ENCODE measurements around the gene NYAP2. TPM values are rescaled to one million over a fixed set of nuclear protein-coding genes. Genes with fewer than 3 reads are reported as not detected.

Gene NYAP2
- total and polyA plus RNA-seq, 2 experiments from 2014 or later = not detected

DNA sequence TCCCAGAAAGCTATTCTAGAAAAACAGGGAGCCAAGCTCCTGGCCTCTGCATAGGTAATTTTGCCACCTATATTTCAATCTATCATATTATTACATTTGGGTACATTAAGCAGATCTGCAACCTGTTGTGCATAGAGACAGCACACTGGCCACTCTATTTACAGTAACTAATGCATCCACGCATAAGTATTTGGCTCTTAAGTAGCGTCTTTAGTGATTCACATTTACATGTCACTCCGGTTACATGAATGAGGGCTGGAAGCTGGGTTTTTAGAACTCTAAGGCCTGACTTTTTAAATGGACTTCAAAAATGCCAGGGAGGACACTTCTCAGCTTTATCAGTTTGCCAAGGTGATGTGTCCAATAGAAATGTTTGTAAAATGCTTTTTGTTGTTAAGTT is 97.7 kb downstream of the NYAP2 start:
- Histone ChIP-seq H3K36me3 (no peaks in the 10 kb centered on the region), H3K4me3 (no peak overlapping the region), H3K27me3 (no peaks in the 10 kb centered on the region), H3K27ac (no peak overlapping the region), H3K4me1 (ENCODE audit: low read depth) (no peaks in the 10 kb centered on the region), H3K9me3 (ENCODE audit: low read depth) (no peaks in the 10 kb centered on the region)
- DNase-seq (ENCODE audit: low read depth in 1 of 2, low spot score in 1 of 2) = no peak
- TF ChIP-seq, protein P1, sequence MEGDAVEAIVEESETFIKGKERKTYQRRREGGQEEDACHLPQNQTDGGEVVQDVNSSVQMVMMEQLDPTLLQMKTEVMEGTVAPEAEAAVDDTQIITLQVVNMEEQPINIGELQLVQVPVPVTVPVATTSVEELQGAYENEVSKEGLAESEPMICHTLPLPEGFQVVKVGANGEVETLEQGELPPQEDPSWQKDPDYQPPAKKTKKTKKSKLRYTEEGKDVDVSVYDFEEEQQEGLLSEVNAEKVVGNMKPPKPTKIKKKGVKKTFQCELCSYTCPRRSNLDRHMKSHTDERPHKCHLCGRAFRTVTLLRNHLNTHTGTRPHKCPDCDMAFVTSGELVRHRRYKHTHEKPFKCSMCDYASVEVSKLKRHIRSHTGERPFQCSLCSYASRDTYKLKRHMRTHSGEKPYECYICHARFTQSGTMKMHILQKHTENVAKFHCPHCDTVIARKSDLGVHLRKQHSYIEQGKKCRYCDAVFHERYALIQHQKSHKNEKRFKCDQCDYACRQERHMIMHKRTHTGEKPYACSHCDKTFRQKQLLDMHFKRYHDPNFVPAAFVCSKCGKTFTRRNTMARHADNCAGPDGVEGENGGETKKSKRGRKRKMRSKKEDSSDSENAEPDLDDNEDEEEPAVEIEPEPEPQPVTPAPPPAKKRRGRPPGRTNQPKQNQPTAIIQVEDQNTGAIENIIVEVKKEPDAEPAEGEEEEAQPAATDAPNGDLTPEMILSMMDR (IDR thresholded peaks at IDR 0.05; ENCODE audit: low read depth, low read length) = no peak

DNA sequence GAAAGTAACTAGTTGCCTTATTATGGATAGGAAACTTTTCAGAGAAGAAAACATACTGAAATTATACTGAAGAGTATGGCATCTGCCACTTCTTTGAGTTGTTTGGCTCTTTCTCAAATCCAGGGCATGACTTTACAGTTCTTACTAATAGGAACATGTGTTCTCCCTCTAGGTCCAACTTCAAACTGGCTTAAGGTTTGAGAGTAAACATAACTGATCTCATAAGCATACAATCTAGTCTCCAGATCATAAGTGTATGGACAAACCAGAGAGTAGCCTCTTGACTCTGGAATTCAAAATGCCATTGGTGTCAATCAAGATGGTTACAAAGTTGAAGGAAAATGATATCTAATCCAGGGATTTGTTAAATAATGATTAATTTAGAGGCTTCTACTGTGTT is 101.5 kb downstream of the NYAP2 start:
- H3K36me3 ChIP-seq = no peaks in the 10 kb centered on the region
- no peak overlapping the region for H3K4me3 ChIP-seq
- TF ChIP-seq, protein P1 (IDR thresholded peaks at IDR 0.05; ENCODE audit: low read depth, low read length) = no peak
- H3K9me3 ChIP-seq (ENCODE audit: low read depth) = no peaks in the 10 kb centered on the region
- H3K4me1 ChIP-seq (ENCODE audit: low read depth) = no peaks in the 10 kb centered on the region
- no peak overlapping the region for H3K27ac ChIP-seq
- no peaks in the 10 kb centered on the region for H3K27me3 ChIP-seq
- no peak for DNase-seq (ENCODE audit: low read depth in 1 of 2, low spot score in 1 of 2)

DNA sequence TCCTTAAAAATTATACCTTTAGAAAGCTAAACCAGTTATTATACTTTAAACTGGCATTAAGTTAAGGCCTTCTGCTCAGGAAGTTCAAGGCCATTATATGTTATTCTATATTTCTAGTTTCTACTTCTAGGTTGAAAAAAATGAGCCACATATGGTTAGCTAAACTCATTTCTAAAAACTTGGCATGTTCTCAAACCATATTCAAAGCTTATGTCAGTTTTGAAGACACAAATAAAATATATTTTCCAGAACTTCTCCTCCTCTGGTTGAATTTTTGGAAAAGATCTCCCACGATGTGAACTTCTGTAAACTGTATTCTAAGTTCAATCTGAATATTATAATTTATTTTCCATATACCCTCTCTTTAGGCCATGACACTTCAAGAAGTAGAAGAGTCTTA is 103.5 kb downstream of the NYAP2 start:
- no peaks in the 10 kb centered on the region for H3K9me3 ChIP-seq (ENCODE audit: low read depth)
- TF ChIP-seq, protein P1 (IDR thresholded peaks at IDR 0.05; ENCODE audit: low read depth, low read length) = no peak
- no peak overlapping the region for H3K27ac ChIP-seq
- H3K27me3 ChIP-seq = no peaks in the 10 kb centered on the region
- H3K4me3 ChIP-seq = no peak overlapping the region
- no peak for DNase-seq (ENCODE audit: low read depth in 1 of 2, low spot score in 1 of 2)
- H3K4me1 ChIP-seq (ENCODE audit: low read depth) = no peaks in the 10 kb centered on the region
- no peaks in the 10 kb centered on the region for H3K36me3 ChIP-seq

DNA sequence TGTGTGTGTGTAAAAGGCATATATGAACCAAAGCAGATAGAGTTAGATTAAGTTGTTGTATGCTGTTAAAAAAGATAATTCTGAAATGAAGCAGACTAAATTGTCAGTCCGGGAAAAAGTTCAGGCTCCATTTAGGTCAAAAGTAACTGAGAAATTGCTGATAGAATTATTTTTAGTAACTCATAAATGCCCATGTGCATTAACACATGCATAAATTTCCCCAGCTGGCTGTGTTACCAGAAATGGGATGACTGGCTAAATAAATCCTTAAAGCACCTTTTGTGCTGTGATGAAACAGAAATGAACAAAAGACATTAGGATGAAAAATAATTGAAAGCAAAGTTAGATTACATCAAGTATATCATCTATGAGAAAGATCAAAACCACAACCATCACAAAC is 111.3 kb downstream of the NYAP2 start:
- Histone ChIP-seq H3K4me3 (no peak overlapping the region), H3K27ac (no peak overlapping the region)
- TF ChIP-seq, protein P1 (IDR thresholded peaks at IDR 0.05; ENCODE audit: low read depth, low read length) = no peak

DNA sequence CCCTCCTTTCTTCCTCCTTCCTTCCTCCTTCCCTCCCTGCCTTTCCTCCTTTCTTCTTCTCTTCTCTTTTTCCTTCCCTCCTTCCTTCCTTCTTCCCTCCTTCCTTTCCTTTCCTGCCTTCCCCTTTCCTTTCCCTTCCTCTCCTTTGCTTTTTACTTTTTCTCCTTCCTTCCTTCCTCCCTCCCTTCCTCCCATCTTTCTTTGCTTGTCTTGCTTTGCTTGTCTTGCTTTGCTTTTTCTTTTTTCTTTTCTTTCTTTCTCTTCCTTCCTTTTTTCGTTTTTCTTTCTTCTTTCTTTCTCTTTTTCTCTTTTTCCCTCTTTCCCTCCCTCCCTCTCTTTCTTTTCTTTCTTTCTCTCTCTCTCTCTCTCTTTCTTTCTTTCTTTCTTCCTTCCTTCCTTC is 113.0 kb downstream of the NYAP2 start:
- TF ChIP-seq, protein P1 (IDR thresholded peaks at IDR 0.05; ENCODE audit: low read depth, low read length) = no peak
- no peak for DNase-seq (ENCODE audit: low read depth in 1 of 2, low spot score in 1 of 2)

More for the DNA sequence above, 111.3 kb downstream of the NYAP2 start:
- H3K36me3 ChIP-seq = no peaks in the 10 kb centered on the region
- H3K27me3 ChIP-seq = no peaks in the 10 kb centered on the region
- no peaks in the 10 kb centered on the region for H3K9me3 ChIP-seq (ENCODE audit: low read depth)
- DNase-seq (ENCODE audit: low read depth in 1 of 2, low spot score in 1 of 2) = no peak
- no peaks in the 10 kb centered on the region for H3K4me1 ChIP-seq (ENCODE audit: low read depth)

More for the DNA sequence above, 113.0 kb downstream of the NYAP2 start:
- no peaks in the 10 kb centered on the region for H3K9me3 ChIP-seq (ENCODE audit: low read depth)
- no peak overlapping the region for H3K4me3 ChIP-seq
- H3K36me3 ChIP-seq = no peaks in the 10 kb centered on the region
- H3K4me1 ChIP-seq (ENCODE audit: low read depth) = no peaks in the 10 kb centered on the region
- H3K27me3 ChIP-seq = no peaks in the 10 kb centered on the region
- H3K27ac ChIP-seq = no peak overlapping the region

All from cardiac muscle cell (in vitro differentiated cells and primary cell).